B cell (primary cell): ENCODE data around the gene SREBF1. TPM values are rescaled to one million over a fixed set of nuclear protein-coding genes. Genes with fewer than 3 reads are reported as not detected.

Source experiments
- ATAC-seq: fragments of 200-7000 bp; cut with Tn5 transposase; one replicate; pipeline ENCODE4 v1.10.0; 2021; ENCODE audit warnings: low read depth, mild to moderate bottlenecking, moderate number of reproducible peaks, moderate library complexity
- CTCF ChIA-PET: fragments of 350-600 bp; sonication (Branson Sonifier 250); formaldehyde crosslinking; loops from one replicate; lab custom pipeline; 2021; ENCODE audit warnings: antibody characterized with exemption, inconsistent platforms; lab: Charles Lee
- POLR2A ChIA-PET: fragments of 350-600 bp; sonication (Branson Sonifier 250); formaldehyde crosslinking; loops from one replicate; lab custom pipeline; 2021; ENCODE audit warnings: antibody characterized with exemption; lab: Charles Lee
- DNase-seq: peaks from one replicate; pipeline ENCODE4 v3.0.0; 2013
- H2AFZ ChIP-seq: 2 replicates; pipeline ENCODE4 v1.6.1; 2012; ENCODE audit warnings: mild to moderate bottlenecking, low read depth, low read length; ENCODE audit not compliant: insufficient read depth, poor library complexity, severe bottlenecking
- H3K27ac ChIP-seq, 2 donors: 1 replicate in 1 of 2; 2 replicates in 1 of 2; pipeline ENCODE4 v1.5.1; 2012 to 2013; ENCODE audit warnings: low read length in 2 of 2, mild to moderate bottlenecking in 2 of 2, moderate library complexity in 1 of 2
- H3K27me3 ChIP-seq, 4 experiments: fragments of 200-600 bp in 1 of 4; sonication (generic) in 1 of 4; replicated peaks in 1 of 4; 1 replicate in 2 of 4; 2 replicates in 2 of 4; pipeline versions ENCODE4 v1.6.1 to v1.7.0; 2013 to 2016; ENCODE audit warnings: low read length in 3 of 4, mild to moderate bottlenecking in 2 of 4, mixed read lengths in 1 of 4, moderate library complexity in 1 of 4; ENCODE audit not compliant: insufficient read depth in 4 of 4, control insufficient read depth in 3 of 4; ENCODE audit errors: control extremely low read depth in 1 of 4
- H3K36me3 ChIP-seq, 2 experiments: replicated peaks in 1 of 2; 1 replicate in 1 of 2; 2 replicates in 1 of 2; pipeline versions ENCODE4 v1.6.1 to v1.7.1; 2013; ENCODE audit warnings: low read length in 1 of 2; ENCODE audit not compliant: insufficient read depth in 2 of 2, control insufficient read depth in 1 of 2; ENCODE audit errors: control extremely low read depth in 1 of 2, extremely low read depth in 1 of 2
- H3K4me1 ChIP-seq, 2 donors: fragments of 200-600 bp in 1 of 2; sonication (generic) in 1 of 2; 1 replicate in 1 of 2; 2 replicates in 1 of 2; pipeline versions ENCODE4 v1.5.1 to v1.6.1; 2013 to 2017; ENCODE audit warnings: low read length in 2 of 2; ENCODE audit not compliant: control insufficient read depth in 2 of 2, insufficient read depth in 2 of 2
- H3K4me2 ChIP-seq: replicated peaks from 2 replicates; pipeline ENCODE3; 2012; ENCODE audit warnings: mild to moderate bottlenecking, low read depth, low read length; ENCODE audit not compliant: poor library complexity, severe bottlenecking
- H3K4me3 ChIP-seq, 5 experiments: fragments of 200-600 bp in 1 of 5; sonication (generic) in 1 of 5; 1 replicate in 3 of 5; 2 replicates in 2 of 5; pipeline versions ENCODE4 v1.5.1 to v1.7.0; 2011 to 2016; ENCODE audit warnings: low read length in 4 of 5, mild to moderate bottlenecking in 4 of 5, low read depth in 2 of 5, control low read depth in 1 of 5, moderate library complexity in 1 of 5; ENCODE audit not compliant: insufficient read depth in 1 of 5; ENCODE audit errors: control extremely low read depth in 1 of 5, extremely low read depth in 1 of 5
- H3K79me2 ChIP-seq: fragments of 200-600 bp; sonication (generic); one replicate; pipeline ENCODE4 v1.6.0; 2016; ENCODE audit warnings: low read length; ENCODE audit not compliant: control insufficient read depth, insufficient read depth
- H3K9ac ChIP-seq: fragments of 200-600 bp; sonication (generic); 2 replicates; pipeline ENCODE4 v1.6.1; 2017; ENCODE audit warnings: mild to moderate bottlenecking, low read length, moderate library complexity
- H3K9me3 ChIP-seq, 3 donors: one replicate each; pipeline versions ENCODE4 v1.6.1 to v1.7.1; 2013; ENCODE audit warnings: low read length in 2 of 3; ENCODE audit not compliant: control insufficient read depth in 2 of 3, insufficient read depth in 1 of 3; ENCODE audit errors: control extremely low read depth in 1 of 3
- H4K20me1 ChIP-seq: 2 replicates; pipeline ENCODE4 v1.6.0; 2012; ENCODE audit warnings: mild to moderate bottlenecking, low read length; ENCODE audit not compliant: insufficient read depth, control insufficient read depth, poor library complexity, severe bottlenecking
- H3K27ac Mint-ChIP-seq: one replicate; pipeline ENCODE4 v1.8.0; 2021; ENCODE audit warnings: mixed read lengths
- H3K27me3 Mint-ChIP-seq: one replicate; pipeline ENCODE4 v1.8.0; 2021; ENCODE audit warnings: mixed read lengths
- H3K4me1 Mint-ChIP-seq: one replicate; pipeline ENCODE4 v1.8.0; 2021; ENCODE audit warnings: mixed read lengths
- H3K4me3 Mint-ChIP-seq: one replicate; pipeline ENCODE4 v1.8.0; 2021; ENCODE audit warnings: mixed read lengths
- H3K9me3 Mint-ChIP-seq: one replicate; pipeline ENCODE4 v1.8.0; 2022; ENCODE audit warnings: mixed read lengths; ENCODE audit not compliant: insufficient read depth
- EZH2 ChIP-seq: IDR thresholded peaks from 2 replicates; pipeline ENCODE4 v1.6.1; 2012; ENCODE audit warnings: borderline replicate concordance, low read depth, mild to moderate bottlenecking, moderate library complexity, low read length; ENCODE audit not compliant: insufficient read depth, poor library complexity, severe bottlenecking
- WGBS: methylation state at CpG from one replicate; pipeline ENCODE4 v1.1.5; 2013; ENCODE audit warnings: missing lambda C conversion rate; ENCODE audit not compliant: insufficient coverage; 5-methylcytosine and 5-hydroxymethylcytosine counted together
- intact Hi-C: fragments of 100-400 bp; cut with micrococcal nuclease; formaldehyde crosslinking; loops from one replicate; pipeline ENCODE4 v1.10.0; 2022
- polyA plus RNA-seq: library from polyadenylated mRNA; depleted of rRNA; stranded (reverse); fragments of >200 nt; gene quantifications from 2 replicates; pipeline ENCODE4 v1.2.3, GENCODE V29; 2012
- total RNA-seq, 2 donors: library from RNA; stranded (reverse); fragments of 120-200 nt in 1 of 2; gene quantifications; 1 replicate in 1 of 2; 2 replicates in 1 of 2; pipeline versions ENCODE4 v1.2.3 to v1.2.4, GENCODE V29; 2013 to 2022
- TF ChIP-seq, protein P1 (sequence below): fragments of 200-600 bp; IDR thresholded peaks from one replicate; pipeline ENCODE4 v1.8.0; 2022; ENCODE audit warnings: antibody characterized with exemption, mild to moderate bottlenecking

SREBF1 gene
- total and polyA plus RNA-seq, 2 donors (not counting 1 experiment from before 2014, with no cell fraction given) = 21.6 to 34.9 TPM

GRCh38 chr17:17781591-17782496, 54.9 kb downstream of the SREBF1 start:
- H3K27ac ChIP-seq = no peak overlapping the region
- DNase-seq (peak; percentile 52), ATAC-seq (no peak)
- ChIA-PET POLR2A (interaction anchor here (0.6 kb wide), 1 partner anchor 67 kb away, joined by 3 read pairs; no protein-coding TSS in a partner anchor), CTCF (interaction anchor here (0.6 to 1.0 kb wide), 3 partner anchors 21 to 100 kb away, joined by 3 read pairs; no protein-coding TSS in a partner anchor)
- H2AFZ ChIP-seq = peak overlapping the region; percentile 49
- H3K4me3 ChIP-seq = peak overlapping the region in 4 of 5 experiments; percentile 26 to 74 (median 57)
- H3K36me3 ChIP-seq = no peaks in the 10 kb centered on the region
- H3K4me1 ChIP-seq = peaks cover 27 to 37% of the 10 kb centered on the region in 2 donors
- no peaks in the 10 kb centered on the region for H3K9me3 Mint-ChIP-seq
- peak overlapping the region; percentile 72 for H3K9ac ChIP-seq
- H3K9me3 ChIP-seq = peaks cover 0 to 4% (median 0%) of the 10 kb centered on the region in 3 donors
- peak overlapping the region; percentile 76 for H3K4me3 Mint-ChIP-seq
- H3K4me1 Mint-ChIP-seq = peaks cover 26% of the 10 kb centered on the region
- peaks cover 81% of the 10 kb centered on the region for H4K20me1 ChIP-seq
- H3K4me2 ChIP-seq = peak overlapping the region; percentile 98
- under 1% methylated on average over 80 of the region's 88 CpGs for WGBS
- peaks cover 5% of the 10 kb centered on the region for H3K27me3 Mint-ChIP-seq
- peaks cover 0 to 16% (median 3%) of the 10 kb centered on the region in 4 experiments for H3K27me3 ChIP-seq
- peaks cover 10% of the 10 kb centered on the region for H3K79me2 ChIP-seq
- no peak overlapping the region for H3K27ac Mint-ChIP-seq
- intact Hi-C loops = loop anchor here (5.0 kb wide), 1 partner anchor 55 kb away; no protein-coding TSS in a partner anchor
- TF ChIP-seq, protein P1, sequence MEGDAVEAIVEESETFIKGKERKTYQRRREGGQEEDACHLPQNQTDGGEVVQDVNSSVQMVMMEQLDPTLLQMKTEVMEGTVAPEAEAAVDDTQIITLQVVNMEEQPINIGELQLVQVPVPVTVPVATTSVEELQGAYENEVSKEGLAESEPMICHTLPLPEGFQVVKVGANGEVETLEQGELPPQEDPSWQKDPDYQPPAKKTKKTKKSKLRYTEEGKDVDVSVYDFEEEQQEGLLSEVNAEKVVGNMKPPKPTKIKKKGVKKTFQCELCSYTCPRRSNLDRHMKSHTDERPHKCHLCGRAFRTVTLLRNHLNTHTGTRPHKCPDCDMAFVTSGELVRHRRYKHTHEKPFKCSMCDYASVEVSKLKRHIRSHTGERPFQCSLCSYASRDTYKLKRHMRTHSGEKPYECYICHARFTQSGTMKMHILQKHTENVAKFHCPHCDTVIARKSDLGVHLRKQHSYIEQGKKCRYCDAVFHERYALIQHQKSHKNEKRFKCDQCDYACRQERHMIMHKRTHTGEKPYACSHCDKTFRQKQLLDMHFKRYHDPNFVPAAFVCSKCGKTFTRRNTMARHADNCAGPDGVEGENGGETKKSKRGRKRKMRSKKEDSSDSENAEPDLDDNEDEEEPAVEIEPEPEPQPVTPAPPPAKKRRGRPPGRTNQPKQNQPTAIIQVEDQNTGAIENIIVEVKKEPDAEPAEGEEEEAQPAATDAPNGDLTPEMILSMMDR = no peak
- no peak for TF ChIP-seq EZH2
